GM21423 (cell line): ENCODE results near the gene ODAD2.

Experiments used
- ATAC-seq: cut with Tn5 transposase; IDR thresholded peaks from one replicate; pipeline ENCODE4 v1.9.1; 2021; ENCODE audit warnings: mild to moderate bottlenecking, moderate library complexity; ENCODE audit not compliant: unreplicated experiment

ODAD2 gene

DNA sequence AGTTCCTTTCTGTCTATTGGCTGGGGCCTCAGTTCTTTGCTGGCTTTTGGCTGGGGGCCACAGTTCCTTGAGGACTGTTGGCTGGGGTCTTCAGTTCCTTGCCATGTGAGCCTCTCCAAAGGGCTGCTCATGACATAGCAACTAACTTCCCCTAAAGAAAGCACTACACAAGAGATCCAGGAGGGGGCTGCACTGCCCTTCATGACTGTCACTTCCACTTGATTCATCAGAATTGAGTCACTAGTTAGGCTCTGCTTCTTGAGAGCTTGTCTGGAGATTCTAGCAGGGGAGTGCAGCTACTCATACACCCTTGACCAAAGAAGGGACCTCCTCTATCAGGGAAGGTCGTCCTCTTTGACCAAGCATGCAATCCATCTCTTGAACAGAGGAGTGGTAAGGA is 215.2 kb downstream of the ODAD2 start:
- no peak for ATAC-seq

- ATAC-seq, result no peak
Observed at GRCh38 chr10:27779462-27780015, 219.3 kb downstream of the ODAD2 start.

DNA sequence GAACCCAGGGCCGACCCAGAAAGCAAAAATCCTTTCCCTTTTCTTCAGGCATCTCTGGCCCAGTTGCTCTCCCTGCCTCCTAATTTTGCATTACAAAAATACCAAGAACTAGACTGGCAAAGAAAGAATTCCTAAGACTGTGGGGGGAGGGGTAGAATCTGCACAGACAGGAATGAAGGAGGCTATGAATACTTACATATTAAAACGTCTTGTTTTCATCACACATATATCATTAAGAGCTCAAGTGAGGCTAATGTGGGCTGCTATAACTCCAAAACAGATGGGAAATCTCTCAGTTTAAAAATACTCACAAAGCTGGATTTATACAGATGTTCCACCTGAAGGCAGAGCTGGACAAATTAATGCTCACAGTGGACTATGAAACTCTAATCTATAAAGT is 224.0 kb downstream of the ODAD2 start:
- ATAC-seq, result no peak

DNA sequence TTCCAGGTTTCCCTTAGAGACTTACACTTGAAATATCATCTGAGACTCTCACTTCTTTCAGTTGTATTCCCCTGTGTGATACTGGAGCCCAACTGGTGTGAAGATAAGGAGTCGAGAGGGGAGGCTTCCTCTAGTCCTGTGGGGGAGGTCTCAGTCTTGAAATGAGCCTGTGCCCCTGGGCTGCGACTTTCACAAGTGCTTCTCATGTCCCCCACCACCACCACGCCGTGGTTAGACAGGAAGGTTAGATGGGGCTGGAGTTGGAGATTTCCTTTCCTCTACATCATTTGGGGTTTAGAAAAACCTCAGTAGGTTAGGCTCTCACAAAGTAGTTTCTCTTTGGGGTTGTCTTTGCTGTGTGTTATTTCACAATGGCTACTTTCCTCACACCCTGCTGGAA is 227.6 kb downstream of the ODAD2 start:
- ATAC-seq, result no peak

DNA sequence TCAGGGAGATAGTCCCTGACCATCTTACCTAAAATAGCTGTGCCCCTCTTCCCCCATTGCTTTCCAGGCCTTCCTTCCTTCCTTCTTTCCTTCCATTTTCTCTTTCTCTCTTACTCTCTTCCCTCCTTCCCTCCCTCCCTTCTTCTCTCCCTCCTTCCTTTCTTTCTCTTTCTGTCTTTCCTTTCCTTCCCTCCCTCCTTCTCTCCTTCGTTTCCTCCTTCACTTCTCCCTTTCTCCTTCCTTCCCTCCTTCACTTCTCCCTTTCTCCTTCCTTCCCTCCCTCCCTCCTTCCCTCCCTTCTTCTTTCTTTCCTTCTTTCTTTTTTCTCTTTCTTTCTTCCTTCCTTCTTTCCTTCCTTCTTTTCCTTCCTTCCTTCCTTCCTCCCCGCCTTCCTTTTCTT is 228.7 kb downstream of the ODAD2 start:
- ATAC-seq, result no peak
